Measurements from ENCODE around the gene YTHDF1.

GRCh38 chr20:63150391-63150898 is 65.5 kb downstream of the YTHDF1 start:
- TF ChIP-seq POLR2A (IDR thresholded peaks at IDR 0.05; ENCODE audit: low read depth), result no peak
- no peak for TF ChIP-seq POLR2AphosphoS5 (IDR thresholded peaks at IDR 0.05)
- TF ChIP-seq CTCF (IDR thresholded peaks at IDR 0.05), result no peak
- no peak for TF ChIP-seq EP300 (IDR thresholded peaks at IDR 0.05)

All from esophagus muscularis mucosa (tissue), 4 donors.